Adipose tissue (tissue), 3 donors: ENCODE data around the gene RPS6KA2. TPM values are rescaled to one million over a fixed set of nuclear protein-coding genes. Genes with fewer than 3 reads are reported as not detected.

ENCODE experiments used
- H3K27ac ChIP-seq: one replicate; pipeline ENCODE4 v1.5.1; 2013; ENCODE audit warnings: low read depth, low read length
- WGBS, 3 donors: extraction: QIAGEN DNeasy Blood & Tissue Kit; methylation state at CpG; one replicate each; pipeline ENCODE4 v1.1.7; 2013; 5-methylcytosine and 5-hydroxymethylcytosine counted together
- polyA plus RNA-seq, 3 donors: library from polyadenylated mRNA; stranded (reverse); fragments of 200-250 nt; gene quantifications; one replicate each; pipeline ENCODE4 v1.2.3, GENCODE V29; 2013
- donor health status: healthy with polysubstance abuse.
- donor health status: Bipolar disorder and iron deficiency.
- donor health status: healthy.

The RPS6KA2 gene
- polyA plus RNA-seq, result 10 to 100 TPM; 15.8 to 31.8 (median 23.5) TPM

GRCh38 chr6:166627033-166627874 lies at the start of gene RPS6KA2:
Gene RPS6KA2, minus strand, starts transcription at chr6:166627251. Its CDS starts 232 bp downstream, at chr6:166627019.
- no peak within 1 kb of the TSS for H3K27ac ChIP-seq
- WGBS, 3 donors, result 1% methylated on average over 61 to 86 of the region's 87 CpGs

- no peak overlapping the region for H3K27ac ChIP-seq
- 94 to 97% (median 96%) methylated on average over 14 of the region's 14 CpGs for WGBS, 3 donors
These were observed 49.3 kb upstream of the RPS6KA2 start for GRCh38 chr6:166676270-166676860.

GRCh38 chr6:166675736-166676135 lies 48.7 kb upstream of the RPS6KA2 start:
- WGBS, 3 donors, result 61 to 89% (median 88%) methylated on average over 9 of the region's 9 CpGs
- H3K27ac ChIP-seq, result no peak overlapping the region

- 65 to 84% (median 73%) methylated on average over 6 of the region's 6 CpGs for WGBS, 3 donors
- no peak overlapping the region for H3K27ac ChIP-seq
These were observed 46.3 kb upstream of the RPS6KA2 start for GRCh38 chr6:166673309-166673708.

- 36 to 59% (median 41%) methylated on average over 14 of the region's 14 CpGs for WGBS, 3 donors
These were observed 45.7 kb upstream of the RPS6KA2 start for GRCh38 chr6:166672624-166673206.

GRCh38 chr6:166672146-166672545 lies 45.1 kb upstream of the RPS6KA2 start:
- WGBS, 3 donors, result 33 to 37% (median 35%) methylated on average over 12 of the region's 12 CpGs
- H3K27ac ChIP-seq, result no peak overlapping the region

More at GRCh38 chr6:166672624-166673206, 45.7 kb upstream of the RPS6KA2 start:
- no peak overlapping the region for H3K27ac ChIP-seq

GRCh38 chr6:166671434-166672081 lies 44.5 kb upstream of the RPS6KA2 start:
- WGBS, 3 donors, result 16 to 27% (median 25%) methylated on average over 13 of the region's 13 CpGs
- no peak overlapping the region for H3K27ac ChIP-seq

GRCh38 chr6:166670894-166671293 lies 43.8 kb upstream of the RPS6KA2 start:
- 94 to 97% (median 96%) methylated on average over 5 of the region's 5 CpGs for WGBS, 3 donors
- H3K27ac ChIP-seq, result no peak overlapping the region

GRCh38 chr6:166670013-166670412 lies 43.0 kb upstream of the RPS6KA2 start:
- H3K27ac ChIP-seq, result no peak overlapping the region
- 96 to 98% (median 97%) methylated on average over 9 of the region's 9 CpGs for whole genome bisulfite sequencing, 3 donors

- no peak overlapping the region for H3K27ac ChIP-seq
- 79 to 81% (median 80%) methylated on average over 18 of the region's 18 CpGs for WGBS, 3 donors
These were observed 41.0 kb upstream of the RPS6KA2 start for GRCh38 chr6:166667796-166668610.

GRCh38 chr6:166664135-166664534 lies 37.1 kb upstream of the RPS6KA2 start:
- no peak overlapping the region for H3K27ac ChIP-seq
- WGBS, 3 donors, result 56 to 75% (median 61%) methylated on average over 5 of the region's 5 CpGs

- no peak overlapping the region for H3K27ac ChIP-seq
- WGBS, 3 donors, result 53 to 76% (median 54%) methylated on average over 6 of the region's 6 CpGs
These were observed 36.5 kb upstream of the RPS6KA2 start for GRCh38 chr6:166663568-166663967.

- WGBS, 3 donors, result 81 to 93% (median 88%) methylated on average over 11 of the region's 11 CpGs
- no peak overlapping the region for H3K27ac ChIP-seq
These were observed 35.6 kb upstream of the RPS6KA2 start for GRCh38 chr6:166662690-166663089.

- no peak overlapping the region for H3K27ac ChIP-seq
- 87 to 91% (median 91%) methylated on average over 12 of the region's 12 CpGs for WGBS, 3 donors
These were observed 34.5 kb upstream of the RPS6KA2 start for GRCh38 chr6:166661327-166662085.

GRCh38 chr6:166660157-166660688 lies 33.2 kb upstream of the RPS6KA2 start:
- 57 to 94% (median 57%) methylated on average over 5 of the region's 5 CpGs for WGBS, 3 donors
- H3K27ac ChIP-seq, result no peak overlapping the region

- no peak overlapping the region for H3K27ac ChIP-seq
- WGBS, 3 donors, result 83 to 90% (median 89%) methylated on average over 13 of the region's 13 CpGs
These were observed 32.5 kb upstream of the RPS6KA2 start for GRCh38 chr6:166659581-166659980.

GRCh38 chr6:166658792-166659150 lies 31.7 kb upstream of the RPS6KA2 start:
- 85 to 94% (median 86%) methylated on average over 9 of the region's 9 CpGs for WGBS, 3 donors

More at GRCh38 chr6:166658792-166659150, 31.7 kb upstream of the RPS6KA2 start:
- no peak overlapping the region for H3K27ac ChIP-seq
